Ramos (cell line): ENCODE results near the gene TRMT61B.

Source experiments
- in situ Hi-C: fragments of 300-500 bp; cut with MboI; formaldehyde crosslinking; loops from one replicate; pipeline ENCODE4 v1.14.3; 2022; ENCODE audit warnings: low sequenced_read_pairs; ENCODE audit not compliant: unreplicated experiment

TRMT61B gene

GRCh38 chr2:28869494-28870145 is 489 bp downstream of the TRMT61B start:
- in situ Hi-C loops: no loop called here

- in situ Hi-C loops: no loop called here
These were observed 1.5 kb downstream of the TRMT61B start for GRCh38 chr2:28868611-28869010.

DNA sequence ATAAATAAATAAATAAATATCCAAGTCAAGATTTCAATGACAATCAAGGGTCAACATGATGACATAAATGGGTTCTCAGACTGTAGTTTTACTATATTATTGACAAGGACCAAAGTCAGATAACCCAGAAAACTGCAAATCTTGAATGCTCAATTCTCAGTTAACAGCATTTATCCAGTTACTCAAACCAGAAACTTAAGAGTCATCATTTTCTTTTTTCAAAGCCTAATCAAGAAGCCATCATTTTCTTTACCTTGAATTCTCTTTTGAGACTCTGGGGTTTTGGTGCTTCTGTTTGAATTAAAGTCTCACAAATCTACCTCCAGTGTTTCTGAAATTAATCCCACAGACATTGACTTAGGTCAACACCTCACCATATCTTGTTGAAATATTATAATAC is 14.1 kb downstream of the TRMT61B start:
- in situ Hi-C loops: no loop called here

DNA sequence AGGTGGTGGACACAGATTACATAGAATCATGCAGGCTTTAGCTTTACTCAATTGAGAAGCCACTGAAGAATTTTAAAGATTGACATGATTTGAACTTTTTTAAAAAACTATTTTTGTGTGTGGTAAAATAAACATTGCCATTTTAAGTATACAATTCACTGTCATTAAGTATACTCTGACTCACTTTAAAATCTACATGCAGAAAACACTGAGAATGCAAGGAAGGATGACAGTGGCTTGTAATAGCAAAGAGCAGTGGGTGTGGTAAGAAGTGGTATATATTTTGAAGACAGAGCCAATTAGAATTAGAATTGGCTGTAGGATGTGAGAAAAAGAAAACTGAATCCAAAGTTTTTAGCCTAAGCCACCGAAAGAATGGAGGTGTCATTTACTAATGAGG is 14.9 kb downstream of the TRMT61B start:
- in situ Hi-C loops: no loop called here

DNA sequence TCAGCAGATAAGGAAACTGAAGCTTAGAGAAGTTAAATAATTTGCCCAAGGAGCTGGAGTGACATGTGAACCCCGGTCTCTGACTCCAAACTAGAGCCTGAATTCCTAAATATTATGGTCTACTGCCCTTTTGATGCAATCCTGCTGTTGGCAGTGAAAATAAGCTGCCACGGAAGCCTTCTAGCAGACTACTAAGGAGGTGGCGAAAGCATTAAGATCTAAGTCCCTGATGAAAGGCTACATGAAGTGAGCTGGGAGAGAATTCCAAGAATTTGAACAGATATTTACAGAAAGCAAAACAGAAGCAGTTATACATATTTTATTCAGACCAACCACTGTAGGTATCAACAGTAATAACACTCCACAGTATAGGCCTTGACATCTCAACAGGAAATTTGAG is 28.1 kb downstream of the TRMT61B start:
- in situ Hi-C loops: no loop called here

DNA sequence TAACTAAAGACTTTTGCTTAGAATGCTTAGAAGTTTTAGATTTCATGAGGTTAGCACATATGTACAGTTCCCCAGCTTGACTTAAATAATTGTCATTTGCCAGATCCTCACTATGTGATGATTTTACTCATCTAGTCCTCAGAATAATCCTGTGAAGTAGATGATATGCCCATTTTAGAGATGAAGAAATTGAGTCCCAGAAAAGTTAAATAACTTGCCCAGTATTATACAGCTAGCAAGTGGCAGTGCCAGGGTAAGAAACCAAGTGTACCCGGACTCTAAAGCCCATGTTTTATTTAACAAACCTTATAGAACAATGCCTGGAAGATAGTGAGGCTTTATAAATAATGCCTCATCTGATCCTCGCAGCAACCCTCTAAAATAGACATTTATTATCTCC is 31.1 kb downstream of the TRMT61B start:
- in situ Hi-C loops: no loop called here

DNA sequence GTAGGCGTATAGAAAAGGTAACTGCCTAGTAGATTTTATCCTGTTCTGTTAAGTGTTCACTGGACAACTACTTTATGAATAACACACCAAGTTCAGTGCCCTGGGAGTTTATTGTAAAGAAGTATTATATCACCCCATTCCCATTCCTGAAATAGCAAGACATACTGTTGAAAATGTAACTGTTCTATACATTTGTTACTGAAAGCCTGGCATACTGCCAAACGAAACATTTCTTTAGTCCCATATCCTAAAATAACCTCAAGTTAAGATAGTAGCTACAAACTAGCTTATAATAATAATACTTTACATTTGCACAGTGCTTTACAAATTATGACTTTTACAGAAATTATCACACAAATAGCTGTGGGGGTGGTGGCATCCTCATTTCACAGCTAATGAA is 34.3 kb downstream of the TRMT61B start:
- in situ Hi-C loops: no loop called here

DNA sequence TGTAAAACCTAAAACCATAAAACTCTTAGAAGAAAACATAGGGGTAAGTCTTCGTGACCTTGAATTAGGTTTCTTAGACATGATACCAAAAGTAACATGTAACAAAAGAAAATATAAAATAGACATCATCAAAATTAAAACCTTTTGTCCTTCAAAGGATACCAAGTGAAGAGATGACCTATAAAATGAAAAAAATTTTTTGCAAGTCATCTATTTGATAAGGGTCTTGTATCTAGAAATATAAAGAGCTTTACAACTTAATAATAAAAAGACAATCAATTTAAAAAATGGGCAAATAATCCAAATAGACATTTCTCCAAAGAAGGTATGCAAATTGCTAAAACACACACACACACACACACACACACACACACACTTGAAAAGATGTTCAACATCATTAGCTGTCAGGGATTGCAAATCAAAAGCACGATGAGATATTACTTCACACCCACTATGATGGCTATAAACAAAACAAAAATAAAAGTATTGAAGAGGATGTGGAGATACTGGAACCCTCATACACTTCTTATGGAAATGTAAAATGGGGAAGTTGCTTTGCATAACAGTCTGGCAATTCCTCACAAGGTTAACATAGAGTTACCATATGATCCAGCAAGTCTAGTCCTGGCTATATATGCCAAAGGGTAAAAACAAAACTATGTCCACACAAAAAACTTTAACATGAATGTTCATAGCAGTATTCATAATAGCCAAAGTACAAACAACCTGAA is 36.2 kb downstream of the TRMT61B start:
- in situ Hi-C loops: no loop called here

GRCh38 chr2:28828382-28828781 is 41.7 kb downstream of the TRMT61B start:
- in situ Hi-C loops: no loop called here

- in situ Hi-C loops: loop anchor here (5.0 kb wide), 1 partner anchor 367 kb away; no protein-coding TSS in a partner anchor
These were observed 45.2 kb downstream of the TRMT61B start for GRCh38 chr2:28824870-28825269.

DNA sequence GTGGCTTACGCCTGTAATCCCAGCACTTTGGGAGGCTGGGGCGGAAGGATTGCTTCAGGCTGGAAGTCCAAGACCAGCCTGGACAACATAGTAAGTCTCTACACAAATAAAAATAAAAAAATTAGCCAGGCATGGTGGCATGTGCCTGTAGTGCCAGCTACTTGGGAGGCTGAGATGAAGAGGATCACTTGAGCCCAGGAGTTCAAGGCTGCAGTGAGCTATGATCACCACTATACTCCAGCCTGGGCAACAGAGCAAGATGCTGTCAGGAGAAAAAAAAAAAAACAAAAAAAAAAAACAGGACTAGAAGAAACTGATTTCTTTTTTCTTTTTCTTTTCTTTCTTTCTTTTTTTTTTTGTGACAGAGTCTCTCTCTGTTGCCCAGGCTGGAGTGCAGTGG is 45.9 kb downstream of the TRMT61B start:
- in situ Hi-C loops: loop anchor here (5.0 kb wide), 1 partner anchor 368 kb away; no protein-coding TSS in a partner anchor

DNA sequence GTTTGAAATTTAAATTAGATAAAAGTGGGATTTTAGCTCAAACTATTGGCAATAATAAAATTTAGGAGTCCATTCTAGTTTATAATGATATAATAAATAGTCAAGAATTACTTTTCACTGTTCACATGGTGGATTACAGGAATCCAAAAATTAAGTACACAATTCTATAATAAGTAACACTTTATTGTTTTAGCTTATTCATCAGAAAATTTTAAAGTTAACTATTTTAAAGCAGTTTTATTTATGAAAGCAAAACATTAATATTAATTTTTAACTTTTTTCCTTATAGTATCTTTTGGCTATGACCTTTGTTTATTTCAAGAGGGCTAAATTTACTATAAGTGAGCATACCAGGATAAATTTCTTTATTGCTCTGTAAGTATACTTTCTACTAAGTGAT is 48.1 kb downstream of the TRMT61B start:
- in situ Hi-C loops: loop anchor here (5.0 kb wide), 1 partner anchor 370 kb away; no protein-coding TSS in a partner anchor

- in situ Hi-C loops: loop anchor here (5.0 kb wide), 1 partner anchor 371 kb away; no protein-coding TSS in a partner anchor
These were observed 48.7 kb downstream of the TRMT61B start for GRCh38 chr2:28821295-28821958.

- in situ Hi-C loops: no loop called here
These were observed 52.1 kb downstream of the TRMT61B start for GRCh38 chr2:28818053-28818452.

- in situ Hi-C loops: no loop called here
These were observed 59.5 kb downstream of the TRMT61B start, which contains the start of gene SPDYA for GRCh38 chr2:28810384-28811285. SPDYA (plus strand) TSS chr2:28810834; CDS start chr2:28816015, 5,181 bp downstream.

DNA sequence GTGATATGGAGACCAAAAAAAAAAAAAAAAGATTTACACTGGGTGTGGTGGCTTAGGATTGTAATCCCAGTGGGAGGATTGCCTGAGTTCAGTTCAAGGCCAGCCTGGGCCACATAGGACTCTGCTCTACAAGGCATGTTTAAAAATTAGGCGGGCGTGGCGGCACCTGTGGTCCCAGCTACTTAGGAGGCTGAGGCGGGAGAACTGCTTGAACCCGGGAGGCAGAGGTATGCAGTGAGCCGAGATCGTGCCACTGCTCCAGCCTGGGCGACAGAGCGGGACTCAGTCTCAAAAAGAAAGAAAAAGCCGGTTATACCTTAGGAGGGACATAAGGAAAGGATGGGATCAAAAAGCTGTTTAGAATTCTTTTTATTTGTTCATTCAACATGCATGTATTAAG is 60.2 kb downstream of the TRMT61B start:
- in situ Hi-C loops: no loop called here

GRCh38 chr2:28802975-28803429 is 67.1 kb downstream of the TRMT61B start:
- in situ Hi-C loops: no loop called here

GRCh38 chr2:28801726-28802125 is 68.4 kb downstream of the TRMT61B start:
- in situ Hi-C loops: no loop called here
